Activated CD4-positive, alpha-beta memory T cell treated with anti-CD3 and anti-CD28 coated beads for 36 hours (primary cell): ENCODE results near the gene MYH9. TPM values are rescaled to one million over a fixed set of nuclear protein-coding genes. Genes with fewer than 3 reads are reported as not detected.

Experiments
- CTCF ChIA-PET: fragments of 350-600 bp; sonication (Branson Sonifier 250); formaldehyde crosslinking; loops from one replicate; lab custom pipeline; 2021; ENCODE audit warnings: antibody characterized with exemption, inconsistent platforms; lab: Charles Lee
- POLR2A ChIA-PET: fragments of 350-600 bp; sonication (Branson Sonifier 250); formaldehyde crosslinking; loops from one replicate; lab custom pipeline; 2021; ENCODE audit warnings: antibody characterized with exemption; lab: Charles Lee
- DNase-seq: peaks from one replicate; pipeline ENCODE4 v3.0.0-alpha.2; 2020
- H3K27ac Mint-ChIP-seq: one replicate; pipeline ENCODE4 v1.8.0; 2021; ENCODE audit warnings: mixed read lengths
- H3K27me3 Mint-ChIP-seq: one replicate; pipeline ENCODE4 v1.8.0; 2021; ENCODE audit warnings: mixed read lengths
- H3K36me3 Mint-ChIP-seq: one replicate; pipeline ENCODE4 v1.8.0; 2021; ENCODE audit warnings: mixed read lengths
- H3K4me1 Mint-ChIP-seq: one replicate; pipeline ENCODE4 v1.8.0; 2021; ENCODE audit warnings: low read depth, mixed read lengths
- H3K4me3 Mint-ChIP-seq: one replicate; pipeline ENCODE4 v1.8.0; 2021; ENCODE audit warnings: mild to moderate bottlenecking, mixed read lengths
- H3K9me3 Mint-ChIP-seq: one replicate; pipeline ENCODE4 v1.8.0; 2021; ENCODE audit warnings: mixed read lengths
- intact Hi-C: fragments of 100-400 bp; cut with micrococcal nuclease; formaldehyde crosslinking; loops from one replicate; pipeline ENCODE4 v1.15.1; 2023
- total RNA-seq, 2 experiments: library from RNA; stranded (reverse); gene quantifications; one replicate each; pipeline ENCODE4 v1.2.3, GENCODE V29; 2021

Gene MYH9
- total RNA-seq, 2 experiments from 2014 or later, result 712 to 720 TPM

DNA sequence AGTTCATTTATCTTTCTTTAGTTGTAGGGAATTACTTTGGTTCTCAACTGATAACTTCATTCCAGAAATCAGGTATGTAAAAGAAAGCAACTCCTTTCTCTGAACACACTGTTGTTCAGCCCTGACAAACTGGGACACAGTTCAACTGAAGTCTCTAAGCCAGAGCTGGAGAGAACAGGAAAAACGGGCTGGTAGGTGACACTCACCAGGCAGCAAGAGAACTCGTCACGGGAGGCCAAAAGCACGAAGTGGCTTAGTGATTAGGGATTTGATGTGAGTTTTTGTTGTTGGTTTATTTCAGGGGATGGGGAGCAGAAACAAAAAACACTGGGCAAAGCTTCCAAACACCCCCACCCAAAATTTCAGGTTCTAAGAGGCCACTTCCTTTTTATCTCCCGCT, 54.1 kb downstream of the MYH9 start:
- Mint-ChIP-seq H3K27ac (peak overlapping the region; percentile 99), H3K9me3 (no peaks in the 10 kb centered on the region), H3K36me3 (peaks cover 87% of the 10 kb centered on the region), H3K4me3 (peak overlapping the region; percentile 75), H3K4me1 (peaks cover 98% of the 10 kb centered on the region), H3K27me3 (no peaks in the 10 kb centered on the region)
- intact Hi-C loops, result loop anchor here (1.0 to 5.0 kb wide), 6 partner anchors 11 to 195 kb away; partner anchors contain the start of gene EIF3D
- no peak for DNase-seq
- ChIA-PET CTCF (interaction anchor here (0.5 to 5.5 kb wide), 15 partner anchors 10 to 137 kb away, joined by 3 to 34 read pairs (median 6); no protein-coding TSS in a partner anchor), POLR2A (interaction anchor here (0.7 to 5.2 kb wide), 16 partner anchors 9 to 177 kb away, joined by 3 to 39 read pairs (median 8); partner anchors contain the start of genes MYH9 and TXN2)

- Mint-ChIP-seq H3K27ac (peak overlapping the region; percentile 99), H3K4me3 (peak overlapping the region; percentile 75), H3K9me3 (no peaks in the 10 kb centered on the region), H3K36me3 (peaks cover 94% of the 10 kb centered on the region), H3K4me1 (peaks cover 98% of the 10 kb centered on the region), H3K27me3 (no peaks in the 10 kb centered on the region)
- ChIA-PET POLR2A (interaction anchor here (0.6 to 5.2 kb wide), 18 partner anchors 11 to 176 kb away, joined by 3 to 39 read pairs (median 4); partner anchors contain the start of genes MYH9 and TXN2), CTCF (interaction anchor here (0.5 to 5.5 kb wide), 16 partner anchors 11 to 154 kb away, joined by 3 to 34 read pairs (median 6); no protein-coding TSS in a partner anchor)
- DNase-seq, result peak; percentile 83
- intact Hi-C loops, result loop anchor here (1.0 to 5.0 kb wide), 7 partner anchors 25 to 196 kb away; partner anchors contain the start of genes EIF3D and TXN2
Measured at GRCh38 chr22:36332623-36333332, 55.0 kb downstream of the MYH9 start.

GRCh38 chr22:36331912-36332622, 55.7 kb downstream of the MYH9 start:
- Mint-ChIP-seq H3K27me3 (no peaks in the 10 kb centered on the region), H3K4me1 (peaks cover 98% of the 10 kb centered on the region), H3K9me3 (no peaks in the 10 kb centered on the region), H3K4me3 (peak overlapping the region; percentile 75), H3K36me3 (peaks cover 96% of the 10 kb centered on the region), H3K27ac (peak overlapping the region; percentile 99)
- ChIA-PET POLR2A (interaction anchor here (0.9 to 5.2 kb wide), 16 partner anchors 8 to 122 kb away, joined by 3 to 39 read pairs (median 6); partner anchors contain the start of gene MYH9), CTCF (interaction anchor here (0.7 to 5.5 kb wide), 13 partner anchors 12 to 154 kb away, joined by 3 to 34 read pairs (median 9); no protein-coding TSS in a partner anchor)
- peak; percentile 83 for DNase-seq
- intact Hi-C loops, result loop anchor here (1.0 to 5.0 kb wide), 7 partner anchors 7 to 197 kb away; partner anchors contain the start of genes EIF3D and TXN2

GRCh38 chr22:36331306-36331911, 56.4 kb downstream of the MYH9 start:
- ChIA-PET CTCF (interaction anchor here (0.7 to 5.5 kb wide), 12 partner anchors 9 to 139 kb away, joined by 3 to 34 read pairs (median 4); no protein-coding TSS in a partner anchor), POLR2A (interaction anchor here (0.9 to 5.2 kb wide), 12 partner anchors 9 to 123 kb away, joined by 3 to 39 read pairs (median 6); partner anchors contain the start of gene MYH9)
- intact Hi-C loops, result loop anchor here (1.0 to 5.0 kb wide), 3 partner anchors 8 to 174 kb away; no protein-coding TSS in a partner anchor
- DNase-seq, result peak; percentile 90
- no peaks in the 10 kb centered on the region for H3K9me3 Mint-ChIP-seq
- H3K27me3 Mint-ChIP-seq, result no peaks in the 10 kb centered on the region
- H3K27ac Mint-ChIP-seq, result peak overlapping the region; percentile 99
- H3K4me1 Mint-ChIP-seq, result peaks cover 91% of the 10 kb centered on the region
- H3K4me3 Mint-ChIP-seq, result peak overlapping the region; percentile 75
- peaks cover 96% of the 10 kb centered on the region for H3K36me3 Mint-ChIP-seq

DNA sequence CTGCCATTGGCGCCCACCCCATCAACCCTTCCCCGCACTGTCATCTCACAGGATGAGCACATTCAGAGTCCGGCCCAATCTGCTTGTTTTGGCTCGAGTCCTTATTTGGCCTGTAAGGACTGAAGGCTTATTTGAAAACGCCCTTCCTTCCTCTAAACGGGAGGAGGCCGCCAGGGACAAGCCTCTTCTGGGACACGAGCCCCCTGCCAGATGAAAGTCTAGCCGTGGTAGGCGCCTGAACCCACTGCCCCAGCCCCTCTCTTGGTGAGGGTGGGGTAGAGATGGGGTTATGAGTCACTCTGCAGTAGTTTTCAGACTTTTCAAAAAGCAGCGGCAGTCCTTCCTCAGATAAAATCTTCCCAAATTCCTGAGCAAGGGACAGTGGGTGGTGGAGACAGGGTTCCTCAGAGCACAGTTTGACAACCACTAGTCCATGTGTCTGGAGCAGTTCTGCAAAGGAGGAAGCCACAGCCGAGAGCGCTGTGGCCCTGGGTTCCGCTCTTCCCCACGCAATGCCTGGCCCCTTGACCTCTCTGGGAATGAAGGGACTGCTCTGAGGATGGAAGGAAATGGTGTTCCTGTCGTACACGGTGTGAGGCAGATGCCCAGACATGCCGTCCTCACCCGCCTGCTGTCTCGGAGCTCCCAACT, 57.0 kb downstream of the MYH9 start:
- no peaks in the 10 kb centered on the region for H3K9me3 Mint-ChIP-seq
- ChIA-PET CTCF (interaction anchor here (0.7 to 5.5 kb wide), 7 partner anchors 9 to 124 kb away, joined by 3 to 34 read pairs (median 4); no protein-coding TSS in a partner anchor), POLR2A (interaction anchor here (0.9 to 5.2 kb wide), 11 partner anchors 9 to 121 kb away, joined by 3 to 39 read pairs (median 7); partner anchors contain the start of gene MYH9)
- H3K4me1 Mint-ChIP-seq, result peaks cover 86% of the 10 kb centered on the region
- no peaks in the 10 kb centered on the region for H3K27me3 Mint-ChIP-seq
- H3K36me3 Mint-ChIP-seq, result peaks cover 97% of the 10 kb centered on the region
- peak overlapping the region; percentile 75 for H3K4me3 Mint-ChIP-seq
- H3K27ac Mint-ChIP-seq, result peak overlapping the region; percentile 99
- peak; percentile 40 for DNase-seq
- intact Hi-C loops, result loop anchor here (1.0 to 5.0 kb wide), 3 partner anchors 9 to 173 kb away; no protein-coding TSS in a partner anchor

DNA sequence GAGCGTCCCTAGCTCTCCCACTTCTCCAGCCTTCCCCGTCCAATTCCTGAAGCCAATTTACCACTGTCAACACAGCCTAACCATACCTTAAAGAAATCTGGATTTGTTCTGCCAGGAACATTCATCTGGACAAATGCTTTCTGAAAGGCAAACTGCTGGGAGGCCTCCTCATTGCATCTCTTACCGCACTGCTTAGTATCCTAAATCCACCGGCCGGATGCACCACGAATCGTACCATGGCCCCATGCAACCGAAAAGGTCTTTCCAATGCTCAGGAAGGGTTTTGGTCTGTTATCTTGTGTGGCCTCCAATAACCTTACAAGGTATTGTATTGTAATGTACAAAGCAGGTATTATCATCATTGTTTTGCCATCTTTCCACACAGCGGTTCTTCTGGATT, 57.6 kb downstream of the MYH9 start:
- Mint-ChIP-seq H3K4me1 (peaks cover 81% of the 10 kb centered on the region), H3K27ac (peak overlapping the region; percentile 99), H3K36me3 (peaks cover 97% of the 10 kb centered on the region), H3K9me3 (no peaks in the 10 kb centered on the region), H3K27me3 (no peaks in the 10 kb centered on the region), H3K4me3 (peak overlapping the region; percentile 75)
- DNase-seq, result no peak
- ChIA-PET POLR2A (no interaction called here), CTCF (interaction anchor here (0.8 kb wide), 1 partner anchor 50 kb away, joined by 4 read pairs; no protein-coding TSS in a partner anchor)
- intact Hi-C loops, result loop anchor here (5.0 kb wide), 1 partner anchor 173 kb away; no protein-coding TSS in a partner anchor

- Mint-ChIP-seq H3K27me3 (no peaks in the 10 kb centered on the region), H3K36me3 (peaks cover 95% of the 10 kb centered on the region), H3K9me3 (no peaks in the 10 kb centered on the region), H3K27ac (peak overlapping the region; percentile 99), H3K4me1 (peaks cover 75% of the 10 kb centered on the region), H3K4me3 (peak overlapping the region; percentile 75)
- ChIA-PET POLR2A (interaction anchor here (0.8 to 2.0 kb wide), 4 partner anchors 14 to 59 kb away, joined by 3 to 8 read pairs (median 4); partner anchors contain the start of gene MYH9), CTCF (interaction anchor here (0.8 to 3.9 kb wide), 4 partner anchors 12 to 142 kb away, joined by 3 to 25 read pairs (median 10); no protein-coding TSS in a partner anchor)
- intact Hi-C loops, result loop anchor here (1.0 to 5.0 kb wide), 2 partner anchors 126 to 172 kb away; no protein-coding TSS in a partner anchor
- peak; percentile 92 for DNase-seq
Measured at GRCh38 chr22:36329254-36330078, 58.3 kb downstream of the MYH9 start.

DNA sequence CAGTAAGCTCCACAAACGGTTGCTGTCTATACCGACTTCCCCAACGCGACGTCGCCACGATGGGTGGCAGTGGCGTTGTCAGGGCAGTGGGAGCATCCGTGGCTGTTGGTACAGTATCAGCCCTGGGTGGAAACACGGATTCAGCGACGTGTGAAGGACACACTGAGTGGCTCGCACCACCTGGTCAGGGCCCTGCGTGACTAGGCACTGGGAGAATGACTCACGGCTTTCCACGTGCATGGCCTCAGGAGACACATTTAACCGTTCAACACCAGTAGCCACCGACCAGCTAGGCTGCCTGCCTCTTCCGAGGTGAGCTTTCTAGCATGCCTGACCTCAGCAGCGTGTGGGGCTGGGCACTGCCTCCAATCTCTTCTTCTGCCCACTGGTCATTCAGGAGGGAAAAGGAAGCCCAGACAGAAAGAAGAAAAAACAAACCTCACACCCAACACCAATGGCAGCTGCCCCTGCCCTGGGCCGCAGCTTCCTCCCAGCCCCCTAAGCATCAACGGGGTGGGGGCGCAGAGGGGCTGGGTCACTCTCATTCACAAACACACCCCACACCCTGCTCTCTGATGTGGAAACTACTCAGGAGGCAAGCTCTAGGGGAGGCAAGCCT, 59.0 kb downstream of the MYH9 start:
- Mint-ChIP-seq H3K4me3 (peak overlapping the region; percentile 75), H3K36me3 (peaks cover 92% of the 10 kb centered on the region), H3K9me3 (no peaks in the 10 kb centered on the region), H3K27me3 (no peaks in the 10 kb centered on the region), H3K4me1 (peaks cover 68% of the 10 kb centered on the region), H3K27ac (peak overlapping the region; percentile 99)
- intact Hi-C loops, result loop anchor here (1.0 kb wide), 1 partner anchor 127 kb away; no protein-coding TSS in a partner anchor
- DNase-seq, result peak; percentile 62
- CTCF ChIA-PET, result interaction anchor here (1.0 to 3.9 kb wide), 5 partner anchors 11 to 142 kb away, joined by 3 to 25 read pairs (median 4); no protein-coding TSS in a partner anchor
- POLR2A ChIA-PET, result interaction anchor here (0.8 to 2.0 kb wide), 5 partner anchors 15 to 59 kb away, joined by 3 to 8 read pairs (median 4); partner anchors contain the start of gene MYH9

DNA sequence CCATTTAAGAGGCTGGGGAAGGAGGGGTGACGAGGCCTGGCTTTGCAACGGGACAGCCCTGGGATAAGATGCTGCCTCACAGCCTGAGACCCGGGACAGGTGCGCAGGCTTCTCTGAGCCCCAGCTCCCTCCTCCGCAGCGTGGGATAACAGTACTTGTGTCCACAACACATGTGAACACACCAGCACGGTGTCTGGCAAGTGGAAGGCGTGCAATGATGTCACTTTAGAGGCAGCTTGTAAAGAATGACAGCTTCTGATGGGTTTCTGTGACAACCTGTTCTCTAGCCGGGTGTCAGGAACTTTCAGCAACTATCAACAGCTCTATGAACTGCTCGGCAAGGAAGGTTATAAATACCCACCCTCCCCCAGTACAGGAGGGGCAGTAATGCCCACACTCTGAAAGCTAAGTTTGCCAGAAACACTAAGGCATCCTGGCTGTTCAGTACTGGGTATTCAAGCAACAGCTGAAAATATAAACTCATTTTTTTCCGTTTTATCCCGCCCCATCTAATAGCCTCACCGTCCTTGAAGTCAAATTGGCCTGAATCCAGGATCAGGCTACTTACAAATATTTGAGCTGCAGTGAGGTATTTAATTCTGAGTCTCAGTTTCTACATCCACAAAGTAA, 59.7 kb downstream of the MYH9 start:
- H3K4me3 Mint-ChIP-seq, result peak overlapping the region; percentile 75
- CTCF ChIA-PET, result interaction anchor here (0.9 to 3.9 kb wide), 6 partner anchors 27 to 143 kb away, joined by 3 to 25 read pairs (median 6); no protein-coding TSS in a partner anchor
- intact Hi-C loops, result no loop called here
- H3K4me1 Mint-ChIP-seq, result peaks cover 61% of the 10 kb centered on the region
- H3K9me3 Mint-ChIP-seq, result no peaks in the 10 kb centered on the region
- POLR2A ChIA-PET, result interaction anchor here (0.8 to 2.0 kb wide), 5 partner anchors 16 to 60 kb away, joined by 3 to 8 read pairs (median 4); partner anchors contain the start of gene MYH9
- peak overlapping the region; percentile 99 for H3K27ac Mint-ChIP-seq
- H3K36me3 Mint-ChIP-seq, result peaks cover 88% of the 10 kb centered on the region
- no peak for DNase-seq
- H3K27me3 Mint-ChIP-seq, result no peaks in the 10 kb centered on the region
